Endothelial cell of umbilical vein (primary cell): ENCODE results near the gene ZNF668. TPM values are rescaled to one million over a fixed set of nuclear protein-coding genes. Genes with fewer than 3 reads are reported as not detected.
"Not testable (repeated sequence)": the region's sequence is repeated elsewhere in the genome, so short reads cannot be mapped to it uniquely, and the experiment has no call there.

Experiments
- BruUV-seq: library from RNA; stranded (reverse); fragments of 400-500 nt; replicated peaks from 2 replicates; lab custom pipeline; 2021; lab: Mats Ljungman, UMichigan
- CTCF ChIA-PET: fragments of 300-600, 350-600 bp; sonication (Branson Sonifier 250); formaldehyde crosslinking; loops from one replicate; lab custom pipeline; 2021; ENCODE audit warnings: antibody characterized with exemption, inconsistent platforms; lab: Charles Lee
- POLR2A ChIA-PET: fragments of 300-600, 350-600 bp; sonication (Branson Sonifier 250); formaldehyde crosslinking; loops from one replicate; lab custom pipeline; 2021; ENCODE audit warnings: antibody characterized with exemption, inconsistent platforms; lab: Charles Lee
- DNase-seq: peaks from one replicate; pipeline ENCODE4 v3.0.0-alpha.2; 2011; ENCODE audit warnings: low read depth, low spot score
- FAIRE-seq: peaks from 2 replicates; lab custom pipeline; 2011; peaks lifted over from hg19 to GRCh38; lab: Jason Lieb, UNC
- H2AFZ ChIP-seq: 2 replicates; pipeline ENCODE4 v1.6.0; 2012; ENCODE audit warnings: low read depth, low read length, control low read depth, inconsistent platforms
- H3K27ac ChIP-seq: 2 replicates; pipeline ENCODE4 v1.5.1; 2011; ENCODE audit warnings: low read depth, mild to moderate bottlenecking, control low read depth, low read length, moderate library complexity; ENCODE audit not compliant: insufficient read depth
- H3K27me3 ChIP-seq, 2 experiments: 2 replicates each; pipeline versions ENCODE4 v1.6.0 to v1.6.1; 2011; ENCODE audit warnings: low read length in 2 of 2, mixed read lengths in 1 of 2; ENCODE audit not compliant: control insufficient read depth in 2 of 2, insufficient read depth in 2 of 2
- H3K36me3 ChIP-seq, 2 experiments: 2 replicates in 1 of 2; 3 replicates in 1 of 2; pipeline ENCODE4 v1.5.1; 2011; ENCODE audit warnings: low read length in 2 of 2, mild to moderate bottlenecking in 1 of 2, moderate library complexity in 1 of 2; ENCODE audit not compliant: control insufficient read depth in 2 of 2, insufficient read depth in 2 of 2; ENCODE audit errors: extremely low read depth in 1 of 2
- H3K4me1 ChIP-seq: 3 replicates; pipeline ENCODE4 v1.5.1; 2011; ENCODE audit warnings: mild to moderate bottlenecking, low read length; ENCODE audit not compliant: control insufficient read depth, insufficient read depth; ENCODE audit errors: extremely low read depth
- H3K4me2 ChIP-seq: 2 replicates; pipeline ENCODE4 v1.6.1; 2011; ENCODE audit warnings: low read length, control low read depth, mixed read lengths; ENCODE audit not compliant: insufficient read depth
- H3K4me3 ChIP-seq, 3 experiments: fragments of 200-600 bp in 1 of 3; sonication (generic), shearing (Covaris generic) in 1 of 3; replicated peaks in 1 of 3; 2 replicates each; pipeline ENCODE4 v1.5.1; 2011 to 2016; ENCODE audit warnings: control low read depth in 3 of 3, low read length in 3 of 3, mild to moderate bottlenecking in 2 of 3, inconsistent platforms in 1 of 3, low read depth in 1 of 3, moderate library complexity in 1 of 3; ENCODE audit not compliant: insufficient read depth in 1 of 3
- H3K79me2 ChIP-seq: 2 replicates; pipeline ENCODE4 v1.6.0; 2012; ENCODE audit warnings: low read length, inconsistent platforms; ENCODE audit not compliant: control insufficient read depth, insufficient read depth
- H3K9ac ChIP-seq: replicated peaks from 2 replicates; pipeline ENCODE3; 2011; ENCODE audit warnings: low read length, control low read depth; ENCODE audit not compliant: insufficient read depth; ENCODE audit errors: extremely low read depth
- H3K9me1 ChIP-seq: replicated peaks from 3 replicates; pipeline ENCODE4 v1.6.0; 2011; ENCODE audit warnings: mild to moderate bottlenecking, low read length; ENCODE audit not compliant: control insufficient read depth, insufficient read depth; ENCODE audit errors: extremely low read depth
- H3K9me3 ChIP-seq: replicated peaks from 2 replicates; pipeline ENCODE4 v1.5.1; 2012; ENCODE audit warnings: low read length, inconsistent platforms; ENCODE audit not compliant: control insufficient read depth, insufficient read depth
- H4K20me1 ChIP-seq: replicated peaks from 2 replicates; pipeline ENCODE3; 2011; ENCODE audit warnings: mild to moderate bottlenecking, low read length; ENCODE audit not compliant: control insufficient read depth, insufficient read depth; ENCODE audit errors: extremely low read depth
- CTCF ChIP-seq, 2 donors: IDR thresholded peaks; 1 replicate in 1 of 2; 2 replicates in 1 of 2; pipeline ENCODE4 v1.5.1; 2011; ENCODE audit warnings: low read length in 2 of 2, mild to moderate bottlenecking in 2 of 2, moderate library complexity in 2 of 2, control low read depth in 1 of 2, inconsistent platforms in 1 of 2, low read depth in 1 of 2; ENCODE audit not compliant: insufficient read depth in 1 of 2; ENCODE audit errors: extremely low read depth in 1 of 2
- EZH2 ChIP-seq: IDR thresholded peaks from 2 replicates; pipeline ENCODE4 v1.6.1; 2012; ENCODE audit warnings: borderline replicate concordance, low read depth, mild to moderate bottlenecking, moderate library complexity, low read length, inconsistent platforms; ENCODE audit not compliant: severe bottlenecking
- FOS ChIP-seq: IDR thresholded peaks from 2 replicates; pipeline ENCODE4 v1.6.1; 2011; ENCODE audit warnings: mild to moderate bottlenecking, low read length, moderate library complexity, borderline replicate concordance; ENCODE audit not compliant: insufficient read depth
- GATA2 ChIP-seq: IDR thresholded peaks from 2 replicates; pipeline ENCODE4 v1.7.0; 2011; ENCODE audit warnings: low read depth, mild to moderate bottlenecking, moderate library complexity, mixed read lengths, low read length; ENCODE audit not compliant: insufficient read length, insufficient read depth
- JUN ChIP-seq: IDR thresholded peaks from 2 replicates; pipeline ENCODE4 v1.6.1; 2011; ENCODE audit warnings: borderline replicate concordance, low read depth; ENCODE audit not compliant: insufficient read length, insufficient read depth
- MYC ChIP-seq: IDR thresholded peaks from one replicate; pipeline ENCODE4 v1.6.1; 2011; ENCODE audit warnings: mild to moderate bottlenecking, low read depth, low read length
- POLR2A ChIP-seq: IDR thresholded peaks from 2 replicates; pipeline ENCODE4 v1.6.1; 2012; ENCODE audit warnings: low read depth, mild to moderate bottlenecking, control low read depth, low read length
- dilution Hi-C: fragments of 300-500 bp; cut with MboI; formaldehyde crosslinking; loops from one replicate; pipeline ENCODE4 v1.15.0; 2019; ENCODE audit warnings: low sequenced_read_pairs; ENCODE audit not compliant: extremely low pct_ligation_motif_present
- intact Hi-C: fragments of 100-400 bp; cut with micrococcal nuclease; formaldehyde crosslinking; loops from one replicate; pipeline ENCODE4 v1.10.0; 2022
- polyA plus RNA-seq, 4 experiments: library from polyadenylated mRNA; depleted of rRNA in 3 of 4; stranded (reverse) in 3 of 4; unstranded in 1 of 4; fragments of >200 nt; gene quantifications; 2 replicates each; pipeline versions ENCODE4 v1.2.1 to v1.2.3, GENCODE V29; 2011 to 2012; ENCODE audit warnings: missing spikeins in 1 of 4
- total RNA-seq: library from RNA; stranded (reverse); gene quantifications from 2 replicates; pipeline ENCODE4 v1.2.3, GENCODE V29; 2021
- TF ChIP-seq, protein P1 (sequence below): IDR thresholded peaks from 2 replicates; pipeline ENCODE4 v1.6.1; 2011; ENCODE audit not compliant: insufficient read depth, insufficient read length

ZNF668 gene
- total and polyA plus RNA-seq, 2 donors (not counting 3 experiments of a cell fraction or from before 2014, with no cell fraction given), result 11.8 to 13.3 TPM

GRCh38 chr16:31016018-31016417 is 58.0 kb downstream of the ZNF668 start:
- DNase-seq (no peak), FAIRE-seq (no peak)
- Histone ChIP-seq H3K4me3 (no peak overlapping the region), H3K4me2 (no peak overlapping the region), H3K27me3 (peaks cover 5 to 13% of the 10 kb centered on the region in 2 experiments), H2AFZ (no peak overlapping the region), H3K9me3 (no peaks in the 10 kb centered on the region), H3K9me1 (no peaks in the 10 kb centered on the region), H3K4me1 (no peaks in the 10 kb centered on the region), H3K36me3 (no peaks in the 10 kb centered on the region), H4K20me1 (no peaks in the 10 kb centered on the region), H3K9ac (no peak overlapping the region), H3K79me2 (no peaks in the 10 kb centered on the region), H3K27ac (no peak overlapping the region)
- intact Hi-C loops (no loop called here), dilution Hi-C loops (no loop called here)
- ChIA-PET CTCF (no interaction called here), POLR2A (no interaction called here)
- no TSS peak for BruUV-seq
- TF ChIP-seq, protein P1, sequence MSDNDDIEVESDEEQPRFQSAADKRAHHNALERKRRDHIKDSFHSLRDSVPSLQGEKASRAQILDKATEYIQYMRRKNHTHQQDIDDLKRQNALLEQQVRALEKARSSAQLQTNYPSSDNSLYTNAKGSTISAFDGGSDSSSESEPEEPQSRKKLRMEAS, result no peak
- no peak for TF ChIP-seq FOS
- no peak for TF ChIP-seq MYC
- no peak for TF ChIP-seq EZH2
- TF ChIP-seq GATA2, result no peak
- TF ChIP-seq POLR2A, result no peak
- no peak for TF ChIP-seq JUN
- no peak for TF ChIP-seq CTCF (IDR thresholded peaks at IDR 0.05; ENCODE audit: extremely low read depth in 1 of 2, insufficient read depth in 1 of 2, low read depth in 1 of 2, low read length in 2 of 2)

DNA sequence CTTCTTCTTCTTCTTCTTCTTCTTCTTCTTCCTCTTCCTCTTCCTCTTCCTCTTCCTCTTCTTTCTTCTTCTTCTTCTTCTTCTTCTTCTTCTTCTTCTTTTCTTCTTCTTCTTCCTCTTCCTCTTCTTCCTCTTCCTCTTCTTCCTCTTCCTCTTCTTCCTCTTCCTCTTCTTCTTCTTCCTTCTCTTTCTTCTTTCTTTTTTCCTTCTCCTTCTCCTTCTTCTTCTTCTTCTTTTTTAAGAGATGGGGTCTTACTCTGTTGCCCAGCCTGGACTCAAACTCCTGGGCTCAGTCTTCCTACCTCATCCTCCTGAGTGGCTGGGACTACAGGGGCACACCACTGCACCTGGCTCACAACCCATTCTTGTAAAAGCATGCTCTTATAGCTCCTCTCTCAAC is 60.7 kb downstream of the ZNF668 start:
- H3K9ac ChIP-seq, H3K79me2 ChIP-seq, dilution Hi-C loops, POLR2A ChIA-PET, intact Hi-C loops, DNase-seq, CTCF ChIA-PET, H3K4me2 ChIP-seq, H3K4me1 ChIP-seq, H3K4me3 ChIP-seq, H4K20me1 ChIP-seq, BruUV-seq, H3K27ac ChIP-seq, H2AFZ ChIP-seq, H3K9me1 ChIP-seq, H3K9me3 ChIP-seq, H3K36me3 ChIP-seq, FAIRE-seq: not testable (repeated sequence)
- H3K27me3 ChIP-seq, result peaks cover 14 to 30% of the 10 kb centered on the region in 2 experiments

- FAIRE-seq, H3K9ac ChIP-seq, intact Hi-C loops, H4K20me1 ChIP-seq, H3K36me3 ChIP-seq, H3K9me1 ChIP-seq, BruUV-seq, H3K27ac ChIP-seq, H3K79me2 ChIP-seq, H3K4me2 ChIP-seq, POLR2A ChIA-PET, dilution Hi-C loops, H3K9me3 ChIP-seq, DNase-seq, H3K4me1 ChIP-seq, H2AFZ ChIP-seq, H3K4me3 ChIP-seq: not testable (repeated sequence)
- peaks cover 17 to 30% of the 10 kb centered on the region in 2 experiments for H3K27me3 ChIP-seq
- CTCF ChIA-PET, result interaction anchor here (1.1 kb wide), 1 partner anchor 13 kb away, joined by 4 read pairs; no protein-coding TSS in a partner anchor
These were observed 62.2 kb downstream of the ZNF668 start for GRCh38 chr16:31011815-31012214.
